Subcutaneous adipose tissue (tissue), 4 donors: ENCODE data around the gene PTBP3. TPM values are rescaled to one million over a fixed set of nuclear protein-coding genes. Genes with fewer than 3 reads are reported as not detected.

Source experiments
- total RNA-seq, 4 donors: library from RNA; depleted of rRNA; stranded (reverse); fragments of >200 nt; gene quantifications; one replicate each; pipeline ENCODE4 v1.1.0, GENCODE V29; 2016
- TF ChIP-seq, protein P1 (sequence below): fragments of 450-650 bp; IDR thresholded peaks from one replicate; pipeline ENCODE4 v1.5.1; 2016; ENCODE audit warnings: low read depth, mild to moderate bottlenecking, control low read depth, antibody characterized with exemption, moderate library complexity

The PTBP3 gene
- total RNA-seq, 4 donors from 2014 or later, result 27.3 to 51.8 (median 37.9) TPM

GRCh38 chr9:112296929-112297328 lies 36.5 kb downstream of the PTBP3 start:
- TF ChIP-seq, protein P1, sequence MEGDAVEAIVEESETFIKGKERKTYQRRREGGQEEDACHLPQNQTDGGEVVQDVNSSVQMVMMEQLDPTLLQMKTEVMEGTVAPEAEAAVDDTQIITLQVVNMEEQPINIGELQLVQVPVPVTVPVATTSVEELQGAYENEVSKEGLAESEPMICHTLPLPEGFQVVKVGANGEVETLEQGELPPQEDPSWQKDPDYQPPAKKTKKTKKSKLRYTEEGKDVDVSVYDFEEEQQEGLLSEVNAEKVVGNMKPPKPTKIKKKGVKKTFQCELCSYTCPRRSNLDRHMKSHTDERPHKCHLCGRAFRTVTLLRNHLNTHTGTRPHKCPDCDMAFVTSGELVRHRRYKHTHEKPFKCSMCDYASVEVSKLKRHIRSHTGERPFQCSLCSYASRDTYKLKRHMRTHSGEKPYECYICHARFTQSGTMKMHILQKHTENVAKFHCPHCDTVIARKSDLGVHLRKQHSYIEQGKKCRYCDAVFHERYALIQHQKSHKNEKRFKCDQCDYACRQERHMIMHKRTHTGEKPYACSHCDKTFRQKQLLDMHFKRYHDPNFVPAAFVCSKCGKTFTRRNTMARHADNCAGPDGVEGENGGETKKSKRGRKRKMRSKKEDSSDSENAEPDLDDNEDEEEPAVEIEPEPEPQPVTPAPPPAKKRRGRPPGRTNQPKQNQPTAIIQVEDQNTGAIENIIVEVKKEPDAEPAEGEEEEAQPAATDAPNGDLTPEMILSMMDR, result no peak

DNA sequence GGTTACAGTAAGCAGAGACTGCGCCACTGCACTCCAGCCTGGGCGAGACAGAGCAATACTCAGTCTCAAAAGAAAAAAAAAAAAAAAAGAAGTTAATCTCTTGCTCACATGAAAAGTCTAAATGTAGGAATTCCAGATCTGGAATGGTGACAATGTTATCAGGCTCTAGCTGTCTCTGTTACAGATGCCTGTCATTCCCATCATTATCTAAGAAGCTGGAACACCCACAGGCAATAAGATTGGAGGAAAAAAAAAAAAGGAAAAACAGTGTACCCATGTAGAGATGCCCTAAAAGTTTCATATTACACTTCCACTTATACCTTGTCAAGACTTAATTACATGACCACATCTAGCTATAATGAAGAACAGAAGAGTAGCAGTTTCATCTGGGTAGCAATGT lies 38.2 kb downstream of the PTBP3 start:
- TF ChIP-seq, protein P1, result no peak

GRCh38 chr9:112288029-112288428 lies 45.4 kb downstream of the PTBP3 start:
- TF ChIP-seq, protein P1, result no peak

DNA sequence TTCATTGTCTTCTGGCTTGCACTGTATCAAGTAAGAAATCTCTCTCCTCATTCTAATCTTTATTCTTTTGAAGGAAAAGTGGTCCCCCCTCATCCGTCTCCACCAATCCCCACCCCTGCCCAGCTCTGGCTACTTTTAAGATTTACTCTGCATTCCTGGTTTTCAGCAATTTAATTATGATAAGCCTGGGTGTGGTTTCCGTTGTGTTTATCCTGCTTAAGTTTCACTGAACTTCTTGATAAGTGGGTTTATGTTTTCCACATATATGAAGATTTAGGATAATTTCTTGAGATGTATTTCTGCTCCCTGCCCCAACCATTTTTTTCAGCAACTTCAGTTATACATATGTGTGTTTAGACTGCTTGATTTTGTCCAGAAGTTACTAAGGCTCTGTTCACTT lies 46.5 kb downstream of the PTBP3 start:
- TF ChIP-seq, protein P1, result no peak

DNA sequence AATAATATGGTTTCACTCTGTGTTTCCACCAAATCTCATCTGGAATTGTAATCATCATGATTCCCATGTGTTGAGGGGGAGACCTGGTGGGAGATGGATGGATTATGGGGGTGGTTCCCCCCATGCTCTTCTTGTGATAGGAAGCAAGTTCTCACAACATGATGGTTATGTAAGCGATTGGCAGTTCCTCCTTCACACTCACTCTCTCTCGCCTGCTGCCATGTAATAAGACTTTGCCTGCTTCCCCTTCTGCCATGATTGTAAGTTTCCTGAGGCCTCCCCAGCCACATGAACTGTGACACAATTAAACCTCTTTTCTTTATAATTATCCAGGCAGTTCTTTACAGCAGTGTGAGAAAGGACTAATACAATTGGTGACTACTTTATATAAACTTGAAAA lies 48.4 kb downstream of the PTBP3 start:
- TF ChIP-seq, protein P1, result no peak

GRCh38 chr9:112283582-112284253 lies 49.7 kb downstream of the PTBP3 start:
- TF ChIP-seq, protein P1, result no peak

DNA sequence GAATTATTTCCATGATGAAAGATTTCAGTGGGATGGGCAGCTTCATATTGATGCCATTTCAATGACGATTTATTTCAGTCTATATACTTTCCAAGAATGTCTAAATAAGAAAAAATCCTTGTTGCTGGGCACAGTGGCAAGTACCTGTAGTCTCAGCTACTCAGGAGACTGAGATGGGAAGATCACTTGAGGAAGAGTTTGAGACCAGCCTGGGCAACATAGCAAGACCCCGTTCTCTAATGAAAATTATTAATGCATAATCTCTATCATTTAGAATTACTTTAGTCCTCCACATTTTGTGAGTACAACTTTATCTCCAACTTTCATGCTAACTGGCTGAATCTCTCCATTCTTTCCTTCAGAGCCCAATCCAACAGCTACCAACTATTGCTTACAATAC lies 52.5 kb downstream of the PTBP3 start:
- TF ChIP-seq, protein P1, result no peak
